Cardiac muscle cell (in vitro differentiated cells and primary cell): Measurements from ENCODE around the gene NOL9. TPM values are rescaled to one million over a fixed set of nuclear protein-coding genes. Genes with fewer than 3 reads are reported as not detected.
"Not testable (repeated sequence)": the region's sequence is repeated elsewhere in the genome, so short reads cannot be mapped to it uniquely, and the experiment has no call there.

ENCODE experiments used
- DNase-seq, 2 donors: peaks; one replicate each; pipeline versions ENCODE4 v3.0.0 to v3.0.0-alpha.2; 2010 to 2017; ENCODE audit warnings: low read depth in 1 of 2, low spot score in 1 of 2
- H3K27ac ChIP-seq: fragments of 200-600 bp; sonication (generic); 2 replicates; pipeline ENCODE4 v1.5.1; 2016
- H3K27me3 ChIP-seq: fragments of 200-600 bp; sonication (generic); 2 replicates; pipeline ENCODE4 v1.6.0; 2016; ENCODE audit warnings: control low read depth
- H3K36me3 ChIP-seq: fragments of 200-600 bp; sonication (generic); 2 replicates; pipeline ENCODE4 v1.5.1; 2016; ENCODE audit warnings: control low read depth
- H3K4me1 ChIP-seq: fragments of 200-600 bp; sonication (generic); 2 replicates; pipeline ENCODE4 v1.8.1; 2017; ENCODE audit warnings: low read depth, mild to moderate bottlenecking, mixed run types
- H3K4me3 ChIP-seq: fragments of 200-600 bp; sonication (generic); 2 replicates; pipeline ENCODE4 v1.5.1; 2016; ENCODE audit warnings: mild to moderate bottlenecking
- H3K9me3 ChIP-seq: fragments of 200-600 bp; sonication (generic); 2 replicates; pipeline ENCODE4 v1.5.1; 2017; ENCODE audit warnings: low read depth, mild to moderate bottlenecking, control low read depth
- CTCF ChIP-seq: IDR thresholded peaks from 2 replicates; pipeline ENCODE4 v1.5.1; 2012; ENCODE audit warnings: low read depth, mild to moderate bottlenecking, low read length
- polyA plus RNA-seq: library from polyadenylated mRNA; unstranded; fragments of >200 nt; fragmentation: Nextera tagmentation; extraction: Ambion mirVana; gene quantifications from 2 replicates; pipeline ENCODE4 v1.2.1, GENCODE V29; 2016
- total RNA-seq: library from RNA; depleted of rRNA; stranded (reverse); fragments of >200 nt; gene quantifications from 2 replicates; pipeline ENCODE4 v1.2.3, GENCODE V29; 2016

The NOL9 gene
- total and polyA plus RNA-seq, 2 experiments from 2014 or later: 12.9 to 22.4 TPM

- no peaks in the 10 kb centered on the region for H3K9me3 ChIP-seq
- no peak overlapping the region for H3K4me3 ChIP-seq
- H3K4me1 ChIP-seq: peaks cover 5% of the 10 kb centered on the region
- no peaks in the 10 kb centered on the region for H3K27me3 ChIP-seq
- no peak overlapping the region for H3K27ac ChIP-seq
- TF ChIP-seq CTCF: no peak
- no peak for DNase-seq
- no peaks in the 10 kb centered on the region for H3K36me3 ChIP-seq
These were observed 59.3 kb downstream of the NOL9 start for GRCh38 chr1:6495041-6495441.

- Histone ChIP-seq H3K4me1 (peaks cover 5% of the 10 kb centered on the region), H3K4me3 (no peak overlapping the region), H3K27ac (no peak overlapping the region), H3K36me3 (no peaks in the 10 kb centered on the region), H3K9me3 (no peaks in the 10 kb centered on the region), H3K27me3 (no peaks in the 10 kb centered on the region)
- no peak for TF ChIP-seq CTCF
- DNase-seq: no peak
These were observed 59.7 kb downstream of the NOL9 start for GRCh38 chr1:6494627-6495026.

GRCh38 chr1:6493834-6494223, 60.5 kb downstream of the NOL9 start:
- not testable (repeated sequence) for H3K4me3 ChIP-seq, H3K27me3 ChIP-seq, H3K36me3 ChIP-seq, H3K4me1 ChIP-seq, H3K9me3 ChIP-seq, DNase-seq, H3K27ac ChIP-seq

GRCh38 chr1:6491966-6492365, 62.3 kb downstream of the NOL9 start:
- Histone ChIP-seq H3K9me3 (no peaks in the 10 kb centered on the region), H3K27me3 (no peaks in the 10 kb centered on the region), H3K4me1 (peaks cover 5% of the 10 kb centered on the region), H3K36me3 (no peaks in the 10 kb centered on the region), H3K27ac (no peak overlapping the region), H3K4me3 (no peak overlapping the region)
- no peak for DNase-seq
- TF ChIP-seq CTCF: no peak

GRCh38 chr1:6491480-6491962, 62.8 kb downstream of the NOL9 start, which contains the start of gene PLEKHG5:
Gene PLEKHG5 (minus strand): TSS chr1:6491667. CDS start chr1:6477571, 14,096 bp downstream.
- Histone ChIP-seq H3K36me3 (no peaks in the 10 kb centered on the region), H3K4me1 (peaks cover 4% of the 10 kb centered on the region), H3K27me3 (no peaks in the 10 kb centered on the region), H3K27ac (no peak within 1 kb of the TSS), H3K4me3 (peak within 1 kb of the TSS; percentile 56), H3K9me3 (no peaks in the 10 kb centered on the region)
- TF ChIP-seq CTCF: no peak
- DNase-seq: peak in 1 of 2 donors; percentile 41

- no peaks in the 10 kb centered on the region for H3K36me3 ChIP-seq
- H3K27ac ChIP-seq: no peak overlapping the region
- no peaks in the 10 kb centered on the region for H3K4me1 ChIP-seq
- no peak for DNase-seq
- H3K9me3 ChIP-seq: no peaks in the 10 kb centered on the region
- H3K4me3 ChIP-seq: peak overlapping the region; percentile 56
- peaks cover 3% of the 10 kb centered on the region for H3K27me3 ChIP-seq
- TF ChIP-seq CTCF: no peak
These were observed 63.2 kb downstream of the NOL9 start for GRCh38 chr1:6491081-6491449.
